ENCODE data around the gene FUS.
"Not testable (repeated sequence)": the region's sequence is repeated elsewhere in the genome, so short reads cannot be mapped to it uniquely, and the experiment has no call there.

The FUS gene

GRCh38 chr16:31179747-31180459 lies at the start of gene FUS:
FUS (plus strand) TSS chr16:31180139; CDS start chr16:31180215, 76 bp downstream.
- DNase-seq = peak; percentile 91

GRCh38 chr16:31130336-31130891 lies 49.5 kb upstream of the FUS start:
- DNase-seq = no peak

GRCh38 chr16:31130899-31131298 lies 49.0 kb upstream of the FUS start:
- no peak for DNase-seq

GRCh38 chr16:31131416-31131815 lies 48.5 kb upstream of the FUS start:
- DNase-seq = no peak

- DNase-seq = no peak
Observed at GRCh38 chr16:31131841-31132271, 48.1 kb upstream of the FUS start.

GRCh38 chr16:31132303-31132979 lies 47.5 kb upstream of the FUS start:
- no peak for DNase-seq

GRCh38 chr16:31133046-31133501 lies 46.9 kb upstream of the FUS start:
- DNase-seq = no peak

GRCh38 chr16:31134091-31134571 lies 45.8 kb upstream of the FUS start:
- DNase-seq = peak; percentile 16

GRCh38 chr16:31134625-31135534 lies 45.1 kb upstream of the FUS start:
- peak; percentile 57 for DNase-seq

- DNase-seq = no peak
Observed at GRCh38 chr16:31135535-31136286, 44.2 kb upstream of the FUS start, which contains the start of gene PRSS8. PRSS8 (minus strand) TSS chr16:31135727; CDS start chr16:31135498, 229 bp downstream.

- no peak for DNase-seq
Observed at GRCh38 chr16:31136287-31136662, 43.7 kb upstream of the FUS start.

- DNase-seq = not testable (repeated sequence)
Observed at GRCh38 chr16:31136822-31137499, 43.0 kb upstream of the FUS start.

- no peak for DNase-seq
Observed at GRCh38 chr16:31138621-31139578, 41.0 kb upstream of the FUS start.

GRCh38 chr16:31141071-31141469 lies 38.9 kb upstream of the FUS start:
- DNase-seq = not testable (repeated sequence)

- DNase-seq = no peak
Observed at GRCh38 chr16:31141489-31142108, 38.3 kb upstream of the FUS start.

GRCh38 chr16:31142109-31143010 lies 37.6 kb upstream of the FUS start:
- DNase-seq = peak; percentile 98

- no peak for DNase-seq
Observed at GRCh38 chr16:31143011-31143693, 36.8 kb upstream of the FUS start.

- DNase-seq = no peak
Observed at GRCh38 chr16:31143694-31144148, 36.2 kb upstream of the FUS start.
